NCI-H1092 (cell line): ENCODE measurements around the gene HSPA1L.
"Not testable (repeated sequence)": the region's sequence is repeated elsewhere in the genome, so short reads cannot be mapped to it uniquely, and the experiment has no call there.

Experiments used
- DNase-seq: peaks from one replicate; lab custom pipeline; 2025; lab: John Stamatoyannopoulos, UW

The HSPA1L gene

GRCh38 chr6:31813465-31813849 is 1.6 kb downstream of the HSPA1L start:
- no peak for DNase-seq

- DNase-seq = no peak
Measured at GRCh38 chr6:31811645-31812044, 3.4 kb downstream of the HSPA1L start.

- not testable (repeated sequence) for DNase-seq
Measured at GRCh38 chr6:31808599-31808998, 6.5 kb downstream of the HSPA1L start.

DNA sequence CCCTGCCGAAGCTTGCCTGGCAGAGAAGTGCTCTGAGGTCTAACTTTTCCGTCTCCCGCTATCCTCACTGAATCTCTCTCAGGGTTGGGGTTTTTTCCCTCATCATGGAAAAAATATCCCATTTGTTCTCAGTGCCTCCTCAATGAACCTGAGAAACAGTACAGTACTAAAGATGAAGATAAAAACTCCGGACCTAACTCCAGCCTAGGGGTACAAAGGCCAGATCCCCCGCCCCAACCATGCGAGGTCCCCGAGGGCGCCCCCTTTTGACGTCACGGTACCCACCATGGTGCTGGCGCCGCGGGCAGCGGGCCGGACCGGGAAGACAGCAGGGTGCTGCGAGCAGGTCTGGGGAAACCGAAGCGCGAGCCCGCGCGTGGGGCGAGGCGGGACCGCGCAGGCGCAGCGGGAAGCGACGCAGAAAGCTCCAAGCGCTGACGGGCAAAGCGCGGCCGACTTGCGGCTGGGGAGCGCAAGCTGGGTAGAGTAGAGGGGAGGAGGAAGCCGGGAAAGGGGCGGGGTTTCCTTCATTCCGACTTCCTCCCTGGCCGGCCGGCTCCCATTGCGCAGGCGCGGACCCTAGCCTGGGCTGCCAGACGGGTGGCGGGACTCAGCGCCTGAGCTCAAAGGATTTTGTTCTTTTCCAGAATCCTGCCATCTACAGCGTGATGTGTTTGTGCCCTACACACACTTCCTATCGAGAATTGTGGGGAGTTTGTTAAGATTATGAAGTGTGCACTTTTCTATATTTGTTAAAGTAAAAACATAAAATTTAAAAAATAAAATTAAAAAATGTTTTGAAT is 8.4 kb downstream of the HSPA1L start, which contains the start of gene LSM2:
Gene LSM2 (minus strand): TSS at position 497 of the 803 bp plus-strand sequence. CDS start 209 bp downstream, at position 288.
- peak; percentile 88 for DNase-seq

- no peak for DNase-seq
Measured at GRCh38 chr6:31805939-31806469, 9.1 kb downstream of the HSPA1L start.

DNA sequence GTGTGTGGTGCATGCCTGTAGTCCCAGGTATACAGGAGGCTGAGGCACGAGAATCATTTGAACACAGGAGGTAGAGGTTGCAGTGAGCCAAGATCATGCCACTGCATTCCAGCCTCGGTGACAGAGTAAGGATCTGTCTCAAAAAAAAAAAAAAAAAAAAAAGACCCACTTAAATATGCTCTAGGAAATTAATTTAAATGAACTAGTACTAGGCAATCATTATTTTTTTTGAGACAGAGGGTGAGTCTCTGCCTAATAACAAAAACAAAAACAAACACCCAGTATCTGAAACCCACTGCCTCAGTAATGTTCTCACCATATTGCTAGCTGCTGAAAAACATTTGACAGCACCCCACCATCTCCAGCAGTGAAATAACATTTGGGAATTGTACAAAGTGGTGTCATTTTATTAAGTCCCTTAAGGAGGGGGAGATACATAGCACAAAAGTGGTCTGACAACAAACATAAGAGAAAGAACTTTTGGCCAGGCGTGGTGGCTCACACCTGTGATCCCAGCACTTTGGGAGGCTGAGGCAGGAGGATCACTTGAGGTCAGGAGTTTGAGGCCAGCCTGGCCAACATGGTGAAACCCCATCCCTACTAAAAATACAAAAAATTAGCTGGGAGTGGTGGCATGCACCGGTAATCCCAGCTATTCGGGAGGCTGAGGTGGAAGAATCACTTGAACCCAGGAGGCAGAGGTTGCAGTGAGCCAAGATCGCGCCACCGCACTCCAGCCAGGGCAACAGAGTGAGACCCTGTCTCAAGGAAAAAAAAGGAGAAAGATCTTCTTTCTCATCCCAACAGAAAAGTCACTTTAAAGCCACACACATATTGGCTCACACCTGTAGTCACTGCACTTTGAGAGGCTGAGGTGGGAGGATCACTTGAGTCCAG is 13.8 kb downstream of the HSPA1L start:
- DNase-seq = not testable (repeated sequence)

GRCh38 chr6:31799781-31800180 is 15.3 kb downstream of the HSPA1L start:
- no peak for DNase-seq

DNA sequence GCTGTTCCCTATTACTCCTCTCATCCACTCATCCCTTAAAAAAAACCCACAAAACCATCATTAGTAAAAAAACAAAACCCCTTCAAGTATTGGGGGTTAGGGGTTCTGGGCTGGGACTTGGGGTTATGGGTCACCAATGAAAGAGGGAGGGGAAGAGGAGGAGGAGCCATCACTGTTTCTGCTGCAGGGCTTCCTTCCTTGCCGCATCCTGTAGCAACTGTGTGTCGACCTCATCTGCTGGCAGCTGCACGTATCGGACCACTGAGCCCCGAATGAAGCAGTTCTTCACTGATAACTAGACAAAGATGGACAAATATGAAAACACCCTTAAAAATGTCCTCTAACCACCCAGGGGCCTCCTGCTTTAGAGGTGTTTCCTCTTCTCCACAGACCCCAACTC is 17.5 kb downstream of the HSPA1L start:
- no peak for DNase-seq

DNA sequence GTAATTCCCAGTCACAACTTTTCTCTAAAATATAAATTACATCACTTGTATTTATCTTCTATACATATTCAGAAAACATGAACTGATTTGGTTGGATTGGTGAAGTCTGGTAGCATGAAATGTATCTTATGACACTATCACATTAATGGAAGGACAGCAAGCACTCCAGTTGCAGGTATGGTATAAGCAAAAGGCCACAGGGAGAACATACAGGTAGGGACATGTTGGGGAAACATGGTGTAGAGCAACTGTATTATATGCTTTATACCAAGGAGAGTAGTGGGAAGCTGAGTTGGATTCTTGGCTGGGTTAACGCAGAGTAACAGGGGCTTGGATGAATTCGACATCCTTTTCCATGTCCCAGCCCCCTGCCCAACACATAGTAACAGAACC is 18.1 kb downstream of the HSPA1L start:
- DNase-seq = no peak

DNA sequence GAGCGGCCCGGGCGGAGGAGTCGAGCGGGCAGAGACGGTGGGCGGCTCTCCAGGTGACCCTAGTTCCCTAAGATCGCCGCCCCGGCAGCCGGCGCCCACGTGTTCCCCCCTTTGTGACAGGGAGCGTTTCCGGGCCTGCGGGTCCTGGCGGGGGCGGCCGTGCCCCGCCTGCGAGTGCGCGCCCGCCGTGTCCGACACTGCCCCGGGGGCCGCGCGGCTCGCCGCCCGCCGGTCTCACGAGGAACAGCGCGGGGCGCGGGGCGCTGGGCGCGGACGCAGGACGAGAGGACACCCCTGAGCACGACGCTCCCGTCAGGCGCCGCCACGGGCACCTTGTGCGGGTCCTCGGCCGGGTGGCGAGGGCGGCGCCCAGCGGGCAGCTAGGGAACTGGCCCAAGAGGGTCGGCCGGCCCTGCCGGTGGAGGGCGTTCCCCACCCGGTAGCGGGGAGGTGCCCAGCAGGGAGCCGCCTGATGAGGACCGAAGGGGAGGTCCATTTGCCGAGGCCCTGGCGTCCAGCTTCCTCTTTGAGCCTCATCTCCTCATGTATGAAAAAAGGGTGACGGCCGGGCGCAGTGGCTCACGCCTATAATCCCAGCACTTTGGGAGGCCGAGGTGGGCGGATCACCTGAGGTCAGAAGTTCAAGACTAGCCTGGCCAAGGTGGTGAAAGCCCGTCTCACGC is 19.3 kb downstream of the HSPA1L start, which contains the start of gene VARS1:
Gene VARS1 (minus strand): TSS at position 137 of the 683 bp plus-strand sequence. CDS start 535 bp downstream, outside the sequence.
- peak; percentile 77 for DNase-seq

DNA sequence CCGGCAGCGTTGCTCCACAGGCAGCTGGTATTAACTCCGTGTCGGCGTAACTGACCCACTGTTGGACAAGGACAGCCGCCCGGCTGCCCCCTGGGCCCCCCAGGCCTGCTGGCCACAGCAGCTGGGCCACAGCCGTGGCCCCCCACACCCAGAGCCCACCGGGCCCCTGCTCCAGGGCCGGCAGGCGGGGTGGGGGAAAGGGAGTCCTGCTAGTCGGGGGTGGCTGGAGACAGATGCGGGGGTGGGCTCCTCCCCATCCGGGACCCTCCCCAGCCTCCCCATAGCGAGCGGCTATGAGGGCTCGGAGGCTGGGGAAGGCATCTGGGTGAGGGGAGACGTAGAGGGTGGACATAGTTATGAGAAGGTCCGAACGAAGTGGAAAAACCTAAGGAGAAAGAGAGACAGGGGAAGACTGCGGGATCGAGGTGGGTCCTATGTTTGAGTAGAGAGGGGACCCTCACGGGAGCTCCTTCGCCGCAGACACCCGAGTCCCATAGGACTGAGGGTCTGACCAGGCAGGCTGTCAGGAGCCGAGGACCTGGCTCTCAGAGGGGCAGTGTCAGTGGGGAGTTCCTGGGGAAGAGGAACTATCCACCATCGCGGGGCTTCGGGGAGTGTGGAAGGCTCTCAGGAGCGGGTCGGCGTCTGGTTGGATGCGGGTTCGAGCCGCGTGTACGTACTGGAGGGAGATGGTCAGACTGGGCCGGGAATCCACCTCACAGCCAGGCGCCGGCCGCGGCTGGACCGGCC is 20.0 kb downstream of the HSPA1L start:
- no peak for DNase-seq

GRCh38 chr6:31794294-31794865 is 20.7 kb downstream of the HSPA1L start:
- DNase-seq = no peak

DNA sequence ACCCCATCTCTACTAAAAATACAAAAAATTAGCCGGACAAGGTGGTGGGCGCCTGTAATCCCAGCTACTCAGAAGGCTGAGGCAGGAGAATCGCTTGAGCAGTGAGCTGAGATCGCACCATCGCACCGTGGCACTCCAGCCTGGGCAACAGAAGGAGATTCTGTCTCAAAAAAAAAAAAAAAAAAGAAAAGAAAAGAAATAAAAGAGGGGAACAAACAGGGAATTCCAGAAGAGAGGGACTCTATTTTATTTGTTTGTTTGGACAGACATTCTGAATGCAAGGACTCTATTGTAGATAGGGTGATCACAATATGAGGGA is 21.2 kb downstream of the HSPA1L start:
- not testable (repeated sequence) for DNase-seq

GRCh38 chr6:31792761-31793171 is 22.3 kb downstream of the HSPA1L start:
- DNase-seq = no peak

- no peak for DNase-seq
Measured at GRCh38 chr6:31792090-31792374, 23.1 kb downstream of the HSPA1L start.

- DNase-seq = peak; percentile 13
Measured at GRCh38 chr6:31791324-31792089, 23.6 kb downstream of the HSPA1L start.

DNA sequence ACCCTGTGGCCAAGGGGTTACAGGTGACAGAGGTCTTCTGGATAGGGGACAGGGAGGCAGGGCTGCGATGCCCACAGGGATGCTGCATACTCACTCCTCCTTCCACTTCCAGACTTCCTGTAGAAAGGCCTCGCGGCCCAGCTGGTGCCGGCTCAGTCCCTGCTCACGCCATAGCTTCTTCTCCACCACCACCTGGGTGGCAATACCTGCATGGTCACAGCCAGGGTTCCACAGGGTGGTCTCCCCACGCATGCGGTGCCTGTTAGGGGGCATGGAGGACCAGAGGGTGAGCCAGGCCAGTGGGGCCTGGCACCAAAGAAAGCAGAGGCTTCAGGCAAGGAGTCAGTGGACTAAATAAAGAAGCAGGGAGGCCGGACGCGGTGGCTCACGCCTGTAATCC is 29.6 kb downstream of the HSPA1L start:
- no peak for DNase-seq

DNA sequence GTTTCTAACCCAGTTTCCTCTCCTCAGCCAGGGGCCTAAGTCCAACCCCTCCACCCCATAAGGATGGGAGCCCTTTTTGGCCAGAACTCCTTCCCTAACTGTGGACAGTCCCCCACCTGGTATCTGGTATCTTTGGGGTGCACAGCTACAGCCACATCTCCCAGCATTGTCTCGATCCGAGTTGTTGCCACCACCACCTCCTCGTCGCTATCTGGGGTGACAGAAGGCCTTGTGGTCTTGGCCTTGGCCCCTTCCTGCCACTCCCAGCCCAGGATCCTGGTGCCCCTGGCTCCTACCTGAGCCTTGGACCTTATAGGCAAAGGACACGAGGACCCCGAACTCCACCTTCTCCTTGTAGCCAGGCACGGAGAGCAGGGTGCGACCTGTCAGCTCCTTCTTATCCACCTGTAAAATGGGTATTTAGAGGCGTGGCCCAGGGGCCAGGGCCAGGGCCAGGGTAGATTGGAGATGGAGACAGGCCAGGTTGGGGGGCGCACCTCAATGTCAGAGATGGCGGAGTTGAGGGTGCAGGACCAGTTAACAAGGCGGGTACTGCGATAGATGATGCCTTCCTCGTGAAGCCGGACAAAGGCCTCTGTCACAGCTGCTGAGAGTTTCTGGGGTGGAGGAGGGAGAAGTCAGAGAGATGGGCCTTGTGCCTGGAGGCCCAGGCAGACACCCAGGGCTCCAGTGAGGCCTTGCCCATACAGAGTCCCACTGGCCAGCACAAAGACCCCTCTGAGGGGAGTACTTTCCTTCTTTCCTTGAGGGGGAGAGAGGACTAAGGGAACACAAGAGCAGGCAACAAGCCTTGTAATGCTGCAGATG is 30.8 kb downstream of the HSPA1L start:
- no peak for DNase-seq

- DNase-seq = no peak
Measured at GRCh38 chr6:31782126-31782855, 32.8 kb downstream of the HSPA1L start.
